Measurements from ENCODE around the gene SFT2D2. TPM values are rescaled to one million over a fixed set of nuclear protein-coding genes. Genes with fewer than 3 reads are reported as not detected.

SFT2D2 gene
- polyA plus RNA-seq, 1 of the 3 experiments (the other 2 are of a cell fraction) = 9.3 TPM

DNA sequence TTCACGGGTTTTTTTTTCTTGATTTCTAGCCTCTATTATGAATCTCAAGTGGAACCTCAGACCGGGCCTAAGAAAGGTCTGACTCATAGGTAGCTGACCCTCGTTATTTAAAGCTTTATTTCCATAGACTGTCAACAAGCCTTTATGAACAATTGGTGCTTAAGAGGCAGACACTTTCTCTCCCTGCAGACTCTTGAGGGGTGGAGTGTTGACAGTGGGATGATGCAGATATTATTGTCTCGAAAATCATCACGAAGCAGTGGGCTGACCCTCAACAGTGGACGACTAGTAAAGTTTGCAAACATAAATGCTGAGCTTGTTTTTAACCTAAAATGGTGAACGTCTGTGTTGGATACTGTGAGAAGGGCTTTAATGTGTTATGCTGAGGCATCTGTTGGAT, 1.8 kb downstream of the SFT2D2 start:
- Histone ChIP-seq H3K27me3 (ENCODE audit: insufficient read depth) (no peaks in the 10 kb centered on the region), H3F3A (replicated peaks; ENCODE audit: insufficient read depth) (peaks cover 17% of the 10 kb centered on the region), H3K4me3 (ENCODE audit: low read depth in 2 of 2, low read length in 1 of 2) (peak overlapping the region; percentile 85), H3K27ac (ENCODE audit: low read depth in 2 of 2, low read length in 1 of 2) (peak overlapping the region; percentile 67 to 97), H3K9ac (peak overlapping the region; percentile 13; the same call in 1 of the 2 replicates), H3K4me2 (peak overlapping the region; percentile 92), H4K20me1 (ENCODE audit: insufficient read depth) (peaks cover 9% of the 10 kb centered on the region), H3K36me3 (replicated peaks in 1 of 2; ENCODE audit: control insufficient read depth in 1 of 2, insufficient read depth in 2 of 2, low read length in 1 of 2) (peaks cover 15 to 26% of the 10 kb centered on the region in 2 experiments), H3K9me2 (no peaks in the 10 kb centered on the region), H2AFZ (ENCODE audit: low read depth) (no peak overlapping the region), H3K4me1 (ENCODE audit: control insufficient read depth in 1 of 2, insufficient read depth in 2 of 2, low read depth in 1 of 2, low read length in 1 of 2) (peaks cover 14 to 44% of the 10 kb centered on the region in 2 experiments), H3K79me2 (ENCODE audit: insufficient read depth) (peaks cover 72% of the 10 kb centered on the region), H3K9me3 (no peaks in the 10 kb centered on the region)
- TF ChIP-seq MXI1 (IDR thresholded peaks at IDR 0.05; ENCODE audit: low read depth, low read length) = no peak
- TF ChIP-seq SMC3 (IDR thresholded peaks at IDR 0.05; ENCODE audit: low read depth, low read length) = no peak
- no peak for TF ChIP-seq YY1 (IDR thresholded peaks at IDR 0.05; ENCODE audit: low read depth)
- TF ChIP-seq USF2 (IDR thresholded peaks at IDR 0.05; ENCODE audit: borderline replicate concordance, low read depth, low read length) = no peak
- TF ChIP-seq TCF12 (IDR thresholded peaks at IDR 0.05) = no peak
- no peak for TF ChIP-seq USF1 (IDR thresholded peaks at IDR 0.05; ENCODE audit: borderline replicate concordance, low read depth)
- no peak for TF ChIP-seq FOXJ3 (CRISPR knock-in tag; IDR thresholded peaks at IDR 0.05)
- TF ChIP-seq MAX (IDR thresholded peaks at IDR 0.05; ENCODE audit: low read depth) = no peak
- no peak for TF ChIP-seq RCOR1 (IDR thresholded peaks at IDR 0.05; ENCODE audit: low read length)
- no peak for TF ChIP-seq ELF1 (IDR thresholded peaks at IDR 0.05)
- no peak for TF ChIP-seq TAF1 (IDR thresholded peaks at IDR 0.05; ENCODE audit: borderline replicate concordance, low read depth, low read length)
- TF ChIP-seq EZH2phosphoT487 (IDR thresholded peaks at IDR 0.05; ENCODE audit: borderline replicate concordance, low read depth) = no peak
- DNase-seq = no peak
- 63% methylated on average over 7 of the region's 7 CpGs for WGBS (ENCODE audit: low lambda C conversion rate)
- ChIA-PET CTCF (interaction anchor here (1.3 to 2.7 kb wide), 2 partner anchors 8 to 59 kb away, joined by 3 to 12 read pairs; no protein-coding TSS in a partner anchor), POLR2A (no interaction called here)

DNA sequence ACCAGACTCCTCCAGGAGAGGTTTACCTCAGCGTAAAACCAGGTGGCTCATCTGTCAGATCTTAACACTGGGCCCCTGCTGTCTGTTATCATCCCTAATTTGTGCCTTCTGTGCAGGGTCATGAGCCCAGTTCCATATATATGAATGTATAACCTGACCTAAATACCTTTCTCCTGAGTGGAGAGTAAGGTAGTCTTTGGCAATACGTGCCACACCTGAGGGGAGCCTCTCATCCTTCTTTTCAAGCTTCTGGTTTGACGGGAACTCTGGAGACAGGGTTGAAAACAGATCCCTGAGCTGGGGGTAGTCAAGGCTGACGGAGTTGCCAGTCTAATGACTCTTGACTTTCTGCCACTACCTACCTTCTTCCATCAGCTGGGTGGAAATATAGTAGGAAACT, 4.1 kb downstream of the SFT2D2 start:
- no peak for TF ChIP-seq GABPA (IDR thresholded peaks at IDR 0.05; ENCODE audit: low read depth)
- TF ChIP-seq FOXJ3 (CRISPR knock-in tag; IDR thresholded peaks at IDR 0.05) = no peak
- no peak for TF ChIP-seq TCF12 (IDR thresholded peaks at IDR 0.05)
- no peak for TF ChIP-seq RAD21 (IDR thresholded peaks at IDR 0.05; ENCODE audit: low read length)
- peak overlapping the region; percentile 67 to 94; a peak in 3 of 4 replicates for H3K27ac ChIP-seq (ENCODE audit: low read depth in 2 of 2, low read length in 1 of 2)
- H3F3A ChIP-seq (replicated peaks; ENCODE audit: insufficient read depth) = peaks cover 17% of the 10 kb centered on the region
- H4K20me1 ChIP-seq (ENCODE audit: insufficient read depth) = peaks cover 9% of the 10 kb centered on the region
- H3K9me3 ChIP-seq = no peaks in the 10 kb centered on the region
- peaks cover 89% of the 10 kb centered on the region for H3K79me2 ChIP-seq (ENCODE audit: insufficient read depth)
- H3K4me1 ChIP-seq (ENCODE audit: control insufficient read depth in 1 of 2, insufficient read depth in 2 of 2, low read depth in 1 of 2, low read length in 1 of 2) = peaks cover 14 to 40% of the 10 kb centered on the region in 2 experiments
- H3K4me3 ChIP-seq (ENCODE audit: low read depth in 2 of 2, low read length in 1 of 2) = no peak overlapping the region
- DNase-seq = no peak
- WGBS (ENCODE audit: low lambda C conversion rate) = 98% methylated on average over 4 of the region's 4 CpGs
- H3K9ac ChIP-seq = no peak overlapping the region
- H3K4me2 ChIP-seq = no peak overlapping the region
- H2AFZ ChIP-seq (ENCODE audit: low read depth) = no peak overlapping the region
- H3K36me3 ChIP-seq (replicated peaks in 1 of 2; ENCODE audit: control insufficient read depth in 1 of 2, insufficient read depth in 2 of 2, low read length in 1 of 2) = peaks cover 22 to 45% of the 10 kb centered on the region in 2 experiments
- H3K9me2 ChIP-seq = no peaks in the 10 kb centered on the region
- H3K27me3 ChIP-seq (ENCODE audit: insufficient read depth) = no peaks in the 10 kb centered on the region
- POLR2A ChIA-PET = interaction anchor here (0.6 kb wide), 1 partner anchor 18 kb away, joined by 3 read pairs; no protein-coding TSS in a partner anchor
- CTCF ChIA-PET = no interaction called here
